NK-92 (cell line): ENCODE measurements around the gene IDUA.

Experiments
- DNase-seq: peaks from one replicate; lab custom pipeline; 2025; ENCODE audit not compliant: unreplicated experiment; lab: John Stamatoyannopoulos, UW

The IDUA gene

GRCh38 chr4:985123-985830 is 1.6 kb upstream of the IDUA start:
- DNase-seq = no peak

- DNase-seq = no peak
Measured at GRCh38 chr4:986428-986878, 391 bp upstream of the IDUA start.

- no peak for DNase-seq
Measured at GRCh38 chr4:987624-988513, 1.0 kb downstream of the IDUA start.

- DNase-seq = no peak
Measured at GRCh38 chr4:988726-989721, 2.2 kb downstream of the IDUA start.

GRCh38 chr4:989722-990471 is 3.1 kb downstream of the IDUA start:
- DNase-seq = no peak

GRCh38 chr4:990746-991367 is 4.0 kb downstream of the IDUA start:
- DNase-seq = no peak

- DNase-seq = no peak
Measured at GRCh38 chr4:991451-992296, 4.8 kb downstream of the IDUA start.

DNA sequence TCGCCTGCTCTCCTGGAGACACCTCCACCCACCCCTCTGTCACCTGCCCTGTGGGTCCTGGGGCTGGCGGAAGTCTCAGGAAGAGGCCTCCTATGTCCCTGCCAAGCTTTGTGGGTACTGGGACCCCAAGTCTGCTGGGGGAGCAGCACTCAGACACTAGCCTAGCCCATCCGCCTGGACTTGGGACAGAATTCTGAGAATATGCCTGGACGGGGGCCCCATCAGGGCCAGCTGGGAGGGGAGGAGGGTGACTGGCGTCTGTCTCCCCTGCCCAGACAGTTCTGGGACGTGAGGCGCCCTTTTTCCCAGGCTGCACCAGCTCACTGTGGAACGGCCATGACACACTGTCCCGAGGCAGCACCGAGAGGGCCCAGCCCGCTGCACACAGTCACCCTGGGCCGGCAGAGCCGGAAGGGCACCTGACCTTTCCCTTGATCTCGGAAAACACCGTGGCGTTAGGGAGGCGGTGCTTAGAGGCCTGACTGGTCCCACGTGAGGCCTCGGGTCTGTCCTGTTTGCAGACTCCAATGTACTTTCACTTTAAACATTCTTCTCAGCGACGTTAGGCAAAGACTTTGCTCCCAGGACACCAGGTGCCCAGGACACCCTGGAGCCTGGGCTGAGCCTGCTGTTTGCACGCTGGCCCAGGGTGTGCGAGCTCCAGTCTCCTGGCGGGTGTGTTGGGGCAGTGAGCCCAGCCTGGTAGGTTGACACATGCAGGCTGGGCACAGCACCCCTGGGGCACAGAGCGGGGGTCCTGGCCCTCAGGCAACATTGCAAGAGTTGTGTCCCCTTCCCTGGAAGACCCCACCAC is 5.7 kb downstream of the IDUA start:
- no peak for DNase-seq

- DNase-seq = no peak
Measured at GRCh38 chr4:993111-994029, 6.5 kb downstream of the IDUA start, which contains the start of gene SLC26A1. SLC26A1 (minus strand) TSS chr4:993404; CDS start chr4:991703, 1,701 bp downstream.

DNA sequence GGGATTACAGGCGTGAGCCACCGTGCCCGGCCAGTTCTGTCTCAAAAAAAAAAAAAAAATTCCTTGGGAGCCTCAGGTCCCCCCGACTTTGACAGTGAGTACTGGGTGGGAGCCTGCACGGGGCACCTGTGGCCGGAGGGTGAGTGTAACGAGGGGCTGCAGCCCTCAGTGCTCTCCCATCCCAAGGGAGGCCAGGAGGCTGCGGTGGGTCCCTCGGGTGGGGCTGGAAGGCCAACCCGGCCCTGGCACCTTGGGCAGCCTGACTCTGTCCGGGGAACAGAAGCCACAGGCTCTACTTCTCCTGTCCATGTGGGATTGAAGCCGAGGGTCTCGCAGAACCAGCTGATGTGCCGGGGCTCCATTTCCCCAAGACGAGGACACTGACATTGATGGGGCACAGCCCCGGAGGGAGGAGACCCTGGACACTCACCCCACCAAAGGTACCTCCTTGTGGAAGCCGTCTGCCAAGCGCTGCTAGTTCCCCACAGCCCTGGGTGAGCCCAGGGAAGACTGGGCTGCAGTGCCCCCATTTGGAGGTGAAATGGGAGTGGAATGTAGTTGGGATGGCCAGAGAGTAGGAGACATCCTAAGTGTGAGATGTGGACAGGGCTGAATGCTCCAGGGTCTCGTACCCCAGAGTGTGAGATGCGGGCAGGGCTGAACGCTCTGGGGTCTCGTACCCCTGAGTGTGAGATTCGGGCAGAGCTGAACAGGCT is 8.6 kb downstream of the IDUA start:
- DNase-seq = no peak

- no peak for DNase-seq
Measured at GRCh38 chr4:996030-996996, 9.5 kb downstream of the IDUA start.

DNA sequence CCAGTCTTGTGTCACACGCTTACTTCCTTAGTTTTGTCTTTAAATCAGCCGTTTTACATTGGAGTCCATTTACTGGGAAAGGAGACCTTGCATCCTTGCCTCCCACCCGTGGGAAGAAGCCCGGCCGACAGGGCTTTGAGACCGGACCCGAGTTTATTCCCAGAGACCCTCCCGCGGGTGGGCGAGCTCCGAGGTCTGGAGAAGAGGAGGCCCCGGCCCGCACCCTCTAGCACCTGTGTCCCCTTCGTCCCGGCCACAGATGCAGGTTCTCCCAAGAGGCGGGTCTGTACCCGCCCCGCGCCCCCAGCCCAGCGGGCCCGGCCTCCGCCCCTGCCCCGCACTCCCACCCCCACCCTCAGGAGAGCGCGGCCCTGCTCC is 10.1 kb downstream of the IDUA start:
- DNase-seq = no peak

- DNase-seq = no peak
Measured at GRCh38 chr4:997375-998071, 10.7 kb downstream of the IDUA start.

DNA sequence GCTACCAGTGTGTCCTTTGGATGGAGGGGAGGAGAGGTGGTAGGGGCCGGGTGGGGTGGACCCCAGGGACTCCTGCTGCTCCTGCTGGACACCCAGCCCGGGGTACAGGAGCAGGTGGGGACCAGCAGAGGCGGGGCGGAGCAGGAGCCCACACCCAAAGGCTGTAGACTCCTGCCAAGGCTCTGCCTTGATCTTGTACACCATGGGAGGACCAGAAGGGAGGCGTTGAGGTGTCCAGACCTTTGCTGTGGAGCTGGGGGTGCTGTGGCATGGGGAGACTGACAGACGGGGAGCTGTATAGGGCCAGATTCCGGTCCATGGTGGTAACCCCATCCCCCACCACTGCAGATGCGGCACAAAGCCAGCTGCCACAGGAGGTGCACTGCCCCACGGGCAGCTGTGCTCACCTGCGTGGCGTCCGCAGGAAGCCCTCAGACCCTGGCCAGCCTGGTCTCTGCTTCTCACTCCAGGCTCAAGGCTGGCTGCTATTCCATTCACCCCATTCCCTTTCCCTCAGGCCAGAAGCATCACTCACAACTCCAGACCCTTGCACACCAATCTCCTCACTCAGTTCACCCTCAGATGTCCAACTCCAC is 11.3 kb downstream of the IDUA start:
- no peak for DNase-seq
